ENCODE measurements around the gene POLR3H.
A peak's percentile ranks its signal among the peaks of the same experiment; 100 is the strongest.

DNA sequence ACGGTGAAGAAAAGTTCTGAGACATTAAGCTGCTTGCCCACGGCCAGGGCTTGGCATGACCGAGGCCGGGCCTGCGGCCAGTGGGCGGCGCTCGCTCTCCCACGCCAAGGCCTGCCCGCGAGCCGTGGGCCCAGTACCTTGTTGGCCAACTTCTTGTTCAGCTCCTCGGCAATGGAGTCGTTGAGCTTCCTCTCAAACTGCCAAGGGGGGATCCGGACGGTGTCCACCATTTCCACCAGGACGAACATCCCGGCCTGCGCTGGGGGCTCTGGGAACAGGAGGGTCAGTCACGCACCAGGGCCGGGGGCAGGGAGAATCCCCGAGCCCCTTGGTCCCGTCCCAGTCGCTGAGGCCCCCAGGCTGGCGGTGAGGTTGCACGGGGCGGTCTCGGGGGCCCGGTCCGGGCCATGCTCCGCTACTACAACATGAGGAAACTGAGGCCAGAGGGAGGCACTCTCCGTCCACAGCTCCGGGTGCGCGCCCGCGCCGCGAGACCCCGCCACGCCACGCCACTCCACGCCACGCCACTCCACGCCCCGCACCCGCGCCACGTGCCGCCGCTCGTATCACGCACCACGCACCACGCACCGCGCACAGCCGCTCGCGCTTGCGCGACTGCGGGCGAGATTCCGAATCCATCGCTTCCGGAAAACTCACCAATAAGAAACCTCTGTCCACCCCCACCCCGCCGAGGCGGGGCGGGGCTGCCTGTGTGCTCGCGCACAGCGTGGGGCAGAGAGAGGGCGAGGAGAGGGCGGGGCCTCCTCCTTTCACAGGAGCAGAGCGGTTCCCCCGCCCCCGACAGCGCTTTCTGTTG, at the start of gene POLR3H:
- TF ChIP-seq, protein P1, sequence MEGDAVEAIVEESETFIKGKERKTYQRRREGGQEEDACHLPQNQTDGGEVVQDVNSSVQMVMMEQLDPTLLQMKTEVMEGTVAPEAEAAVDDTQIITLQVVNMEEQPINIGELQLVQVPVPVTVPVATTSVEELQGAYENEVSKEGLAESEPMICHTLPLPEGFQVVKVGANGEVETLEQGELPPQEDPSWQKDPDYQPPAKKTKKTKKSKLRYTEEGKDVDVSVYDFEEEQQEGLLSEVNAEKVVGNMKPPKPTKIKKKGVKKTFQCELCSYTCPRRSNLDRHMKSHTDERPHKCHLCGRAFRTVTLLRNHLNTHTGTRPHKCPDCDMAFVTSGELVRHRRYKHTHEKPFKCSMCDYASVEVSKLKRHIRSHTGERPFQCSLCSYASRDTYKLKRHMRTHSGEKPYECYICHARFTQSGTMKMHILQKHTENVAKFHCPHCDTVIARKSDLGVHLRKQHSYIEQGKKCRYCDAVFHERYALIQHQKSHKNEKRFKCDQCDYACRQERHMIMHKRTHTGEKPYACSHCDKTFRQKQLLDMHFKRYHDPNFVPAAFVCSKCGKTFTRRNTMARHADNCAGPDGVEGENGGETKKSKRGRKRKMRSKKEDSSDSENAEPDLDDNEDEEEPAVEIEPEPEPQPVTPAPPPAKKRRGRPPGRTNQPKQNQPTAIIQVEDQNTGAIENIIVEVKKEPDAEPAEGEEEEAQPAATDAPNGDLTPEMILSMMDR (IDR thresholded peaks at IDR 0.05 in 8 of 11, conservative IDR thresholded peaks at IDR 0.05 in 3 of 11), result peak; percentile 25 to 74 (median 52)
- TF ChIP-seq POLR2A (IDR thresholded peaks at IDR 0.05) (no peak), POLR2AphosphoS5 (IDR thresholded peaks at IDR 0.05) (peak; percentile 63 to 83 (median 82))
